Measurements from ENCODE around the gene FBXO42. TPM values are rescaled to one million over a fixed set of nuclear protein-coding genes. Genes with fewer than 3 reads are reported as not detected.
A peak's percentile ranks its signal among the peaks of the same experiment; 100 is the strongest.

FBXO42 gene
- total RNA-seq, 1 donor from 2014 or later: 21.0 TPM

GRCh38 chr1:16326833-16327404 lies 25.4 kb downstream of the FBXO42 start:
- Histone ChIP-seq H3K27me3 (no peaks in the 10 kb centered on the region), H3K4me1 (peaks cover 15% of the 10 kb centered on the region), H3K9me3 (no peaks in the 10 kb centered on the region), H3K27ac (no peak overlapping the region), H3K36me3 (no peaks in the 10 kb centered on the region), H3K4me3 (no peak overlapping the region)
- intact Hi-C loops (cut with DNase I): no loop called here
- TF ChIP-seq, protein P1, sequence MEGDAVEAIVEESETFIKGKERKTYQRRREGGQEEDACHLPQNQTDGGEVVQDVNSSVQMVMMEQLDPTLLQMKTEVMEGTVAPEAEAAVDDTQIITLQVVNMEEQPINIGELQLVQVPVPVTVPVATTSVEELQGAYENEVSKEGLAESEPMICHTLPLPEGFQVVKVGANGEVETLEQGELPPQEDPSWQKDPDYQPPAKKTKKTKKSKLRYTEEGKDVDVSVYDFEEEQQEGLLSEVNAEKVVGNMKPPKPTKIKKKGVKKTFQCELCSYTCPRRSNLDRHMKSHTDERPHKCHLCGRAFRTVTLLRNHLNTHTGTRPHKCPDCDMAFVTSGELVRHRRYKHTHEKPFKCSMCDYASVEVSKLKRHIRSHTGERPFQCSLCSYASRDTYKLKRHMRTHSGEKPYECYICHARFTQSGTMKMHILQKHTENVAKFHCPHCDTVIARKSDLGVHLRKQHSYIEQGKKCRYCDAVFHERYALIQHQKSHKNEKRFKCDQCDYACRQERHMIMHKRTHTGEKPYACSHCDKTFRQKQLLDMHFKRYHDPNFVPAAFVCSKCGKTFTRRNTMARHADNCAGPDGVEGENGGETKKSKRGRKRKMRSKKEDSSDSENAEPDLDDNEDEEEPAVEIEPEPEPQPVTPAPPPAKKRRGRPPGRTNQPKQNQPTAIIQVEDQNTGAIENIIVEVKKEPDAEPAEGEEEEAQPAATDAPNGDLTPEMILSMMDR (IDR thresholded peaks at IDR 0.05): no peak
- DNase-seq (no peak), ATAC-seq (peak; percentile 53)

DNA sequence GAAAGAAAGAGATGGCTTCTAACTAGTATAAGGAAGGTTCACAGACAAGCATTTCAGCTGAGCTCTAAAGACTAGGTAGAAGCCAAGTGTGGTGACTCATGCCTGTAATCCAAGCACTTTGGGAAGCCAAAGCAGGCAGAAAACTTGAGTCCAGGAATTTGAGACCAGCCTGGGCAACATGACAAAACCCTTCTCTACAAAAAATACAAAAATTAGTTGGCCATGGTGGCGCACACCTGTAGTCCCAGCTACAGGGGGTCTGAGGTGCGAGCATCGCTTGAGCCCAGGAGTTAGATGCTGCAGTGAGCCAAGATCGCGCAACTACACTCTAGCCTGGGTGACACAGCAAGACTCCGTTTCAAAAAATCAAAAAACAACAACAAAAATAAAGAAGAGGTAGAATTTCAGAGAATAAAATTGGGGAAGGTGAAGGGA lies 27.8 kb downstream of the FBXO42 start:
- ATAC-seq (peak; percentile 73), DNase-seq (no peak)
- H3K27ac ChIP-seq: peak overlapping the region; percentile 11
- no peaks in the 10 kb centered on the region for H3K9me3 ChIP-seq
- H3K4me3 ChIP-seq: no peak overlapping the region
- TF ChIP-seq, protein P1 (IDR thresholded peaks at IDR 0.05): no peak
- peaks cover 15% of the 10 kb centered on the region for H3K4me1 ChIP-seq
- no peaks in the 10 kb centered on the region for H3K27me3 ChIP-seq
- H3K36me3 ChIP-seq: no peaks in the 10 kb centered on the region
- intact Hi-C loops (cut with DNase I): no loop called here

GRCh38 chr1:16321176-16321867 lies 31.0 kb downstream of the FBXO42 start:
- no peaks in the 10 kb centered on the region for H3K36me3 ChIP-seq
- no peaks in the 10 kb centered on the region for H3K9me3 ChIP-seq
- peaks cover 28% of the 10 kb centered on the region for H3K4me1 ChIP-seq
- TF ChIP-seq, protein P1 (IDR thresholded peaks at IDR 0.05): no peak
- ATAC-seq (no peak), DNase-seq (no peak)
- no peaks in the 10 kb centered on the region for H3K27me3 ChIP-seq
- H3K4me3 ChIP-seq: no peak overlapping the region
- intact Hi-C loops (cut with DNase I): no loop called here
- no peak overlapping the region for H3K27ac ChIP-seq

DNA sequence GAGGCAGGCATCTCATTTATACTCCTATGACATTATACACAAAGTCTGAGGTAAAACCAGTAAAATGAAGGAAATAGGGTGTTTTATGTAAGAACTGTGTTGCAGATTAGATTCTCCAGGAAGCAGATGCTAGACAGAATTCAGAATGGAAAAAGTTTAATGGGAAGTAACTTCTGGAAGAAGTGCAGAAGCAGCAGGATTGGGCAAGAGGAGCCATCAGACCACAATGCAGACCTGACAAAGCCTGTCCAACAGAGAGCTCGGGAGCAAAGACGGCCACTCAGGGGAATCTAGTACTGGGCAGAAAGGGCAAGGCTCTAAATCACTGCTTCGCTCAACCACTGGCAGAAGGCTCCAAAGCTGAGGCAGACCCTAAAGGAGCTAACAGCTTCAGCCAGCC lies 33.7 kb downstream of the FBXO42 start:
- Histone ChIP-seq H3K27me3 (no peaks in the 10 kb centered on the region), H3K9me3 (no peaks in the 10 kb centered on the region), H3K27ac (no peak overlapping the region), H3K4me3 (no peak overlapping the region), H3K36me3 (peaks cover 15% of the 10 kb centered on the region), H3K4me1 (peaks cover 14% of the 10 kb centered on the region)
- DNase-seq: no peak
- TF ChIP-seq, protein P1 (IDR thresholded peaks at IDR 0.05): no peak
- peak; percentile 80 for ATAC-seq
- intact Hi-C loops (cut with DNase I): no loop called here

GRCh38 chr1:16315437-16315836 lies 36.8 kb downstream of the FBXO42 start:
- Histone ChIP-seq H3K4me3 (no peak overlapping the region), H3K4me1 (peaks cover 14% of the 10 kb centered on the region), H3K9me3 (no peaks in the 10 kb centered on the region), H3K36me3 (peaks cover 46% of the 10 kb centered on the region), H3K27ac (no peak overlapping the region), H3K27me3 (no peaks in the 10 kb centered on the region)
- intact Hi-C loops (cut with DNase I): no loop called here
- ATAC-seq: peak; percentile 77
- TF ChIP-seq, protein P1 (IDR thresholded peaks at IDR 0.05): no peak
- DNase-seq: no peak

Data from upper lobe of right lung (tissue), 1 donor.